Measurements from ENCODE around the gene SNX2. TPM values are rescaled to one million over a fixed set of nuclear protein-coding genes. Genes with fewer than 3 reads are reported as not detected.

Gene SNX2
- total and polyA plus RNA-seq, 3 experiments from 2014 or later: 40.0 to 62.7 (median 42.7) TPM

- ChIA-PET CTCF (no interaction called here), POLR2A (no interaction called here)
- Mint-ChIP-seq H3K27me3 (no peaks in the 10 kb centered on the region), H3K4me1 (peaks cover 25 to 63% (median 50%) of the 10 kb centered on the region in 3 donors), H3K36me3 (peaks cover 19 to 49% (median 44%) of the 10 kb centered on the region in 3 donors), H3K4me3 (no peak overlapping the region), H3K9me3 (peaks cover 0 to 15% (median 9%) of the 10 kb centered on the region in 5 donors), H3K27ac (no peak overlapping the region)
- no peaks in the 10 kb centered on the region for H3K9me3 ChIP-seq (ENCODE audit: low read length)
- H3K27ac ChIP-seq (ENCODE audit: low read depth, low read length): no peak overlapping the region
- H3K4me1 ChIP-seq (ENCODE audit: insufficient read depth, low read length): no peaks in the 10 kb centered on the region
- no peak overlapping the region for H3K4me3 ChIP-seq (ENCODE audit: low read length)
- H3K27me3 ChIP-seq (ENCODE audit: insufficient read depth, low read length, poor library complexity, severe bottlenecking): no peaks in the 10 kb centered on the region
- H3K36me3 ChIP-seq (ENCODE audit: insufficient read depth, low read length): no peaks in the 10 kb centered on the region
- no peak for DNase-seq
Observed at GRCh38 chr5:122788996-122789395, 14.1 kb downstream of the SNX2 start.

- H3K9me3 Mint-ChIP-seq: peaks cover 0 to 15% (median 9%) of the 10 kb centered on the region in 5 donors
- H3K36me3 Mint-ChIP-seq: peaks cover 19 to 53% (median 47%) of the 10 kb centered on the region in 3 donors
- H3K4me3 Mint-ChIP-seq: no peak overlapping the region
- no peak overlapping the region for H3K27ac Mint-ChIP-seq
- no peaks in the 10 kb centered on the region for H3K27me3 Mint-ChIP-seq
- no peak for DNase-seq
- peaks cover 21 to 58% (median 44%) of the 10 kb centered on the region in 3 donors for H3K4me1 Mint-ChIP-seq
- H3K27ac ChIP-seq (ENCODE audit: low read depth, low read length): no peak overlapping the region
- no peaks in the 10 kb centered on the region for H3K27me3 ChIP-seq (ENCODE audit: insufficient read depth, low read length, poor library complexity, severe bottlenecking)
- POLR2A ChIA-PET: no interaction called here
- no peaks in the 10 kb centered on the region for H3K36me3 ChIP-seq (ENCODE audit: insufficient read depth, low read length)
- no peak overlapping the region for H3K4me3 ChIP-seq (ENCODE audit: low read length)
- CTCF ChIA-PET: no interaction called here
- H3K9me3 ChIP-seq (ENCODE audit: low read length): no peaks in the 10 kb centered on the region
- no peaks in the 10 kb centered on the region for H3K4me1 ChIP-seq (ENCODE audit: insufficient read depth, low read length)
Observed at GRCh38 chr5:122789461-122790171, 14.7 kb downstream of the SNX2 start.

GRCh38 chr5:122790354-122791103 is 15.6 kb downstream of the SNX2 start:
- H3K4me3 Mint-ChIP-seq: no peak overlapping the region
- peaks cover 6% of the 10 kb centered on the region for H3K36me3 ChIP-seq (ENCODE audit: insufficient read depth, low read length)
- H3K9me3 ChIP-seq (ENCODE audit: low read length): no peaks in the 10 kb centered on the region
- no peaks in the 10 kb centered on the region for H3K4me1 ChIP-seq (ENCODE audit: insufficient read depth, low read length)
- H3K9me3 Mint-ChIP-seq: peaks cover 0 to 18% (median 9%) of the 10 kb centered on the region in 5 donors
- POLR2A ChIA-PET: no interaction called here
- no peak overlapping the region for H3K27ac Mint-ChIP-seq
- CTCF ChIA-PET: interaction anchor here (0.9 kb wide), 1 partner anchor 38 kb away, joined by 5 read pairs; no protein-coding TSS in a partner anchor
- H3K27me3 ChIP-seq (ENCODE audit: insufficient read depth, low read length, poor library complexity, severe bottlenecking): no peaks in the 10 kb centered on the region
- H3K27me3 Mint-ChIP-seq: no peaks in the 10 kb centered on the region
- peaks cover 18 to 51% (median 38%) of the 10 kb centered on the region in 3 donors for H3K4me1 Mint-ChIP-seq
- peaks cover 19 to 50% (median 49%) of the 10 kb centered on the region in 3 donors for H3K36me3 Mint-ChIP-seq
- DNase-seq: no peak
- H3K4me3 ChIP-seq (ENCODE audit: low read length): no peak overlapping the region
- H3K27ac ChIP-seq (ENCODE audit: low read depth, low read length): no peak overlapping the region

- Mint-ChIP-seq H3K4me3 (no peak overlapping the region), H3K4me1 (peaks cover 0 to 4% (median 0%) of the 10 kb centered on the region in 3 donors), H3K27me3 (no peaks in the 10 kb centered on the region), H3K9me3 (no peaks in the 10 kb centered on the region), H3K36me3 (peaks cover 9 to 76% (median 38%) of the 10 kb centered on the region in 3 donors), H3K27ac (no peak overlapping the region)
- ChIA-PET POLR2A (no interaction called here), CTCF (no interaction called here)
- Histone ChIP-seq H3K4me1 (ENCODE audit: insufficient read depth, low read length) (no peaks in the 10 kb centered on the region), H3K9me3 (ENCODE audit: low read length) (no peaks in the 10 kb centered on the region), H3K4me3 (ENCODE audit: low read length) (no peak overlapping the region), H3K27ac (ENCODE audit: low read depth, low read length) (no peak overlapping the region), H3K27me3 (ENCODE audit: insufficient read depth, low read length, poor library complexity, severe bottlenecking) (no peaks in the 10 kb centered on the region), H3K36me3 (ENCODE audit: insufficient read depth, low read length) (peaks cover 15% of the 10 kb centered on the region)
- DNase-seq: no peak
Observed at GRCh38 chr5:122805481-122805880, 30.6 kb downstream of the SNX2 start.

- Mint-ChIP-seq H3K36me3 (peaks cover 12 to 62% (median 24%) of the 10 kb centered on the region in 3 donors), H3K27ac (no peak overlapping the region), H3K4me3 (no peak overlapping the region), H3K27me3 (no peaks in the 10 kb centered on the region), H3K9me3 (no peaks in the 10 kb centered on the region), H3K4me1 (no peaks in the 10 kb centered on the region)
- no peaks in the 10 kb centered on the region for H3K4me1 ChIP-seq (ENCODE audit: insufficient read depth, low read length)
- CTCF ChIA-PET: no interaction called here
- H3K9me3 ChIP-seq (ENCODE audit: low read length): no peaks in the 10 kb centered on the region
- no peak overlapping the region for H3K27ac ChIP-seq (ENCODE audit: low read depth, low read length)
- no peak overlapping the region for H3K4me3 ChIP-seq (ENCODE audit: low read length)
- DNase-seq: no peak
- peaks cover 4% of the 10 kb centered on the region for H3K36me3 ChIP-seq (ENCODE audit: insufficient read depth, low read length)
- no peaks in the 10 kb centered on the region for H3K27me3 ChIP-seq (ENCODE audit: insufficient read depth, low read length, poor library complexity, severe bottlenecking)
- POLR2A ChIA-PET: no interaction called here
Observed at GRCh38 chr5:122810405-122810804, 35.5 kb downstream of the SNX2 start.

- DNase-seq: no peak
- Mint-ChIP-seq H3K4me3 (no peak overlapping the region), H3K4me1 (no peaks in the 10 kb centered on the region), H3K36me3 (peaks cover 4 to 49% (median 11%) of the 10 kb centered on the region in 3 donors), H3K9me3 (no peaks in the 10 kb centered on the region), H3K27ac (no peak overlapping the region), H3K27me3 (no peaks in the 10 kb centered on the region)
- Histone ChIP-seq H3K27me3 (ENCODE audit: insufficient read depth, low read length, poor library complexity, severe bottlenecking) (no peaks in the 10 kb centered on the region), H3K27ac (ENCODE audit: low read depth, low read length) (no peak overlapping the region), H3K4me3 (ENCODE audit: low read length) (no peak overlapping the region), H3K36me3 (ENCODE audit: insufficient read depth, low read length) (peaks cover 16% of the 10 kb centered on the region), H3K4me1 (ENCODE audit: insufficient read depth, low read length) (no peaks in the 10 kb centered on the region), H3K9me3 (ENCODE audit: low read length) (no peaks in the 10 kb centered on the region)
- ChIA-PET CTCF (no interaction called here), POLR2A (no interaction called here)
Observed at GRCh38 chr5:122815218-122815767, 40.4 kb downstream of the SNX2 start.

GRCh38 chr5:122816756-122817155 is 41.9 kb downstream of the SNX2 start:
- POLR2A ChIA-PET: no interaction called here
- Histone ChIP-seq H3K27ac (ENCODE audit: low read depth, low read length) (no peak overlapping the region), H3K27me3 (ENCODE audit: insufficient read depth, low read length, poor library complexity, severe bottlenecking) (no peaks in the 10 kb centered on the region), H3K9me3 (ENCODE audit: low read length) (no peaks in the 10 kb centered on the region), H3K4me1 (ENCODE audit: insufficient read depth, low read length) (no peaks in the 10 kb centered on the region), H3K36me3 (ENCODE audit: insufficient read depth, low read length) (peaks cover 16% of the 10 kb centered on the region), H3K4me3 (ENCODE audit: low read length) (no peak overlapping the region)
- Mint-ChIP-seq H3K27ac (no peak overlapping the region), H3K27me3 (no peaks in the 10 kb centered on the region), H3K4me1 (no peaks in the 10 kb centered on the region), H3K36me3 (peaks cover 4 to 55% (median 9%) of the 10 kb centered on the region in 3 donors), H3K4me3 (no peak overlapping the region), H3K9me3 (no peaks in the 10 kb centered on the region)
- CTCF ChIA-PET: no interaction called here
- DNase-seq: no peak

- Histone ChIP-seq H3K27me3 (ENCODE audit: insufficient read depth, low read length, poor library complexity, severe bottlenecking) (no peaks in the 10 kb centered on the region), H3K9me3 (ENCODE audit: low read length) (no peaks in the 10 kb centered on the region), H3K4me3 (ENCODE audit: low read length) (no peak overlapping the region), H3K36me3 (ENCODE audit: insufficient read depth, low read length) (peaks cover 8% of the 10 kb centered on the region), H3K27ac (ENCODE audit: low read depth, low read length) (no peak overlapping the region), H3K4me1 (ENCODE audit: insufficient read depth, low read length) (no peaks in the 10 kb centered on the region)
- no peaks in the 10 kb centered on the region for H3K4me1 Mint-ChIP-seq
- ChIA-PET POLR2A (no interaction called here), CTCF (no interaction called here)
- H3K9me3 Mint-ChIP-seq: no peaks in the 10 kb centered on the region
- DNase-seq: no peak
- H3K27ac Mint-ChIP-seq: peak overlapping the region in 1 of 8 donors; percentile 29
- H3K27me3 Mint-ChIP-seq: no peaks in the 10 kb centered on the region
- peaks cover 8 to 28% (median 10%) of the 10 kb centered on the region in 3 donors for H3K36me3 Mint-ChIP-seq
- H3K4me3 Mint-ChIP-seq: no peak overlapping the region
Observed at GRCh38 chr5:122831984-122832383, 57.1 kb downstream of the SNX2 start.
